Measurements from ENCODE around the gene DLGAP4.

- TF ChIP-seq CTCF (IDR thresholded peaks at IDR 0.05) (peak; percentile 53 to 66 (median 64)), POLR2A (IDR thresholded peaks at IDR 0.05) (no peak)
Measured at GRCh38 chr20:36439040-36439730, 133.0 kb downstream of the DLGAP4 start.
